C4-2B (cell line): ENCODE measurements around the gene NOTUM.

Experiments used
- H3K27ac ChIP-seq: fragments of 450-650 bp; 2 replicates; pipeline ENCODE4 v1.5.1; 2017
- ZFX ChIP-seq: fragments of 450-650 bp; IDR thresholded peaks from 2 replicates; pipeline ENCODE4 v1.6.1; 2017
- TF ChIP-seq, protein P1 (sequence below): fragments of 450-650 bp; conservative IDR thresholded peaks from 2 replicates; pipeline ENCODE4 v1.5.1; 2017; ENCODE audit warnings: mild to moderate bottlenecking

The NOTUM gene

DNA sequence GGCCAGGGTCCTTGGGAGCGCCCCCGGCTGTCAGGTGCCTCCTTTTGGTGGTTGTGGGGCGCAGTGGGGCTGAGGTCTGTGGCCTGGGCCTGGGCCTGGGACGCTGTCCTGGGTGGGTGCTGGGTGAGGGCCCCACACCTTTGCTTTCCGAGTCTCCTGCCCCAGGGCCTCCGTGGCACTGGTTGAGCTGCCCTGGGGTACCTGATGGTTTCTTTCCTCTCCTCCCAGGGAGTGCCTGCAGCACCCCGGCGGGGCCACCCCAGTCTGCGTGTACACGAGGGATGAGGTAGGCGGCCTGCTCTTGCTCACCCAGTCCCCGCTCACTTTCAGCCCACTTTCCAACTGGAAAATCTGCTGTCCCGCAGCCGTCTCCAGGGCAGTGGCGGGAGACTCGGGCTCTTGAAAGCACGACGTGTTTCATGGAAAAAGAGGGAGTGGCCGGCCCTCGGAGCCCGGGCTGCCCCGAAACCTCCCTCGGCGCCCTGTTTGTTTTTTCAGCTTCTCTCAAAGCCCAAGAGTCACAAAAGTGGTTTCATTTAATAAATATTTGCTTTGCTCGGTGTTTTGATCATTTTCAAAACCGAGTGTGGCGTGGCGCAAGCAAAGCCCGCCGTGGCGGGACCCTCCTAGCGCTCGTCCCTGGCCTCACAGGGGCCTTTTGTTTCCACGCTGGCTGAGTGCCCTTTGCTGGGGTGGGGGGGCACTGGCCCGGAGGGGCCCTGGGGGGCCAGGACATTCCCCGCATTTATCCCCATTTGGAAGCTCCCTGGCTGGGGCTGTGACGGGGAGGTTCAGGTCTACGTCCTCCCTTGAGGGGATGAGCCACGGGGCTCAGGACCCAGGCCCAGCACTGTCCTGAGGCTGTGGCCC, 33.8 kb upstream of the NOTUM start:
- H3K27ac ChIP-seq, result no peak overlapping the region
- TF ChIP-seq, protein P1, sequence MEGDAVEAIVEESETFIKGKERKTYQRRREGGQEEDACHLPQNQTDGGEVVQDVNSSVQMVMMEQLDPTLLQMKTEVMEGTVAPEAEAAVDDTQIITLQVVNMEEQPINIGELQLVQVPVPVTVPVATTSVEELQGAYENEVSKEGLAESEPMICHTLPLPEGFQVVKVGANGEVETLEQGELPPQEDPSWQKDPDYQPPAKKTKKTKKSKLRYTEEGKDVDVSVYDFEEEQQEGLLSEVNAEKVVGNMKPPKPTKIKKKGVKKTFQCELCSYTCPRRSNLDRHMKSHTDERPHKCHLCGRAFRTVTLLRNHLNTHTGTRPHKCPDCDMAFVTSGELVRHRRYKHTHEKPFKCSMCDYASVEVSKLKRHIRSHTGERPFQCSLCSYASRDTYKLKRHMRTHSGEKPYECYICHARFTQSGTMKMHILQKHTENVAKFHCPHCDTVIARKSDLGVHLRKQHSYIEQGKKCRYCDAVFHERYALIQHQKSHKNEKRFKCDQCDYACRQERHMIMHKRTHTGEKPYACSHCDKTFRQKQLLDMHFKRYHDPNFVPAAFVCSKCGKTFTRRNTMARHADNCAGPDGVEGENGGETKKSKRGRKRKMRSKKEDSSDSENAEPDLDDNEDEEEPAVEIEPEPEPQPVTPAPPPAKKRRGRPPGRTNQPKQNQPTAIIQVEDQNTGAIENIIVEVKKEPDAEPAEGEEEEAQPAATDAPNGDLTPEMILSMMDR, result no peak
- TF ChIP-seq ZFX, result no peak

DNA sequence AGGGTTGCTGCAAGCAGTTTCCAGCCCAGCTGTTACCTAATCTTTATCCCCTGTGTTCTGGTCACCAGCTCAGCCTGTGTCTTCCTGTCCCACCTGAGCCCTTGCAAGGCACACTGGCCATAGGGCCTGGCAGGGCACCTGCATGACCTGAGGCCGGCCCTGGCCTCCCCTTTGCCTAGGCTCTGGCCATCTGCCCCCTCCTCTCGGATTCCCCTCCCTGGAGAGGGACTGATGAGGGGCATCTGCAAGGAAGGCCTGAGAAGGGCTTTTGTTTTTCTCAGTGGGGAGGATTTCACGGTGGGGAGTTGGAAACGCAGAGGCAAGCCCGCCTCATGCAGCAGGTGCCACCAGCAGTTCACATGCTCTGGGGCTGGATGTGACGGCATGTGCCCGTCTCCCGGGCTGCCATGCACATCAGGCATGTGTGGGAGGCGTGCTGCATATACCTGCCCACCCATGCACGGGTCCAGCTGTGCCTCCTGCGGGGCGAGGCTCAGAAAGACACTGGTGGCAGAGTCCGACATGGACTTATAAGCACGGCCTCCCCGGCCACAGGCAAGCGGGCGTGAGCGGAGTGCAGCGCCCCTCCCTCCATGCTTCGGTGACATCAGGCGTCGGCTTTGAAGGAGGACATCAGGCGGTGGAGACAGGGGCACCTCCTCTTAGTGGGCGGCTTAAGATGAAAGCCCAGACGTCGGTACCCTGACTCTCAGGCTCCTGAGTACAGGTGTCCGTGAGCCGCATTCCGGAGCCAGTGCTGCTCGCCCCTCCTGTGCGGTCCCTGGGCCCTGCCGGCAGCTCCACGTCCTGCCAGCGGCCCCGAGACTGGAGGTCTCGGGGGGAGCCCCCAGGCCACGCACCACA, 33.0 kb upstream of the NOTUM start:
- no peak overlapping the region for H3K27ac ChIP-seq
- TF ChIP-seq, protein P1, result no peak
- TF ChIP-seq ZFX, result no peak

DNA sequence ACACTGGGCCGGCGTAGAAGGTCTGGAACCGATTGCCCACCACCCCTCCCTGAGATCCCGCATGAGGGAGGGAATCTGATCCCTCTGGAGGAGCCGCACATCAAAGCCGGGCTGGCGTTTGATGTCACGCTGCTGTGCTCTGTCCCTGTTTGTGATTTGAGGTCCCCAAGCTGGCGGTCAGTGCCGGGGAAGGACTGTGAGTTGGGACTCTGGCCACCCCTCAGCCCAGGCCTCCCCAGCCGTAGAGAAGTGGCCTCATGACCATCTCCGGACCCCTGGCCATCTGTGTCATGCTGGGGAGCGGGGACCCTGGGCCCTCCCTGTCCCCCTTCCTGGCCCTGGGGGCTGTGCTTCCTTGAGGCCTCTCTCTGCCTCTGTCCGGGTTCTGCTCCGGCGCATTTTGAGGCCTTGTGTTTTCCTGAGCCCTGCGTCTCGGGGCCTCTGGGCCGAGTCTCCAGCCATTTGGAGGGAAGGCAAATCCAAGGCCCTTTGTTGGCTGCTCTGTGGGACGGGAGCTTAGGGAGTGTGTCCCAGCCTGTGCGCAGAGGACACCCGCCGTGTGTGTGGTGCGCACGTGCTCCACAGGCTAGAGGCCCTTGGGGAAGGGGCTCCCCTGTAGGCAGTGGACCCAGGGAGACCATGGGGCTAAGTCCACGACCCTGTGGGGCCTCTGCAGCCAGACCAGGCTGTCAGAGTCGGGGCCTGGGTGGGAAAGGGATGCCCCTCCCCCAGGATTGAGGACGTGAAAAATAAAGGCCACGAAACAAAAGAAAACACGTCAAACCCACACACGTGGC, 31.5 kb upstream of the NOTUM start:
- peak overlapping the region; percentile 76 for H3K27ac ChIP-seq
- TF ChIP-seq ZFX, result no peak
- TF ChIP-seq, protein P1, result no peak

DNA sequence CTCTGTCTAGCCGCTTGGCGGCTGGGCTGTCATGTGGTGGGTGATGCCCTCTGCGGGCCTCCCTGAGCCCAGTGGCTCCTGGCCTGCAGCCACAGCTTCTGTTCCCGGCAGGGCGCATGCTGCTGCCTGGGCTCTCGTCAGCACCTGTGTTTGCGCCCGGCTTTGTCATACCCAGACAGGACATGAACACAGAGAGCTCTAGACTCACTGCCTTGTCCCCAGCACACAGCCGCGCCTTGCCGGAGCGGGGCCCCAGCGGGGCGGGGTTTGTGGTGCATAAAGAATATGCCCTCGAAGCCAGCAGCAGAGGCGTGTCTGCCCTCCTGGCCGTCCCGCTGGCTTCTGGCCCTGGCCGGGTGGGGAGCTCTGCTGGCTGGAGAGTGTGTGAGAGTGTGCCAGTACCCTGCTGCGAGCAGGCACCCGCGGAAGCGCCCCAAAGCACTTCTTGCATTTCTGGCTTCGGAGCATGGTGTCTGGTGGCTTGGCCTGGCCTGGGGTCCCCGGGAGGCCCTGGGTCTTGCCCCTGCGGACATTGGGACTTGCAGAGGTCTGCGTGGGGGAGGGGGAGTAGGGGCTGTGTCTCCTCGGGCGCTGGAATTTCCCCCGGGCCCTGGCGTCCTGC, 30.8 kb upstream of the NOTUM start:
- H3K27ac ChIP-seq, result peak overlapping the region; percentile 76
- TF ChIP-seq ZFX, result no peak
- TF ChIP-seq, protein P1, result no peak

DNA sequence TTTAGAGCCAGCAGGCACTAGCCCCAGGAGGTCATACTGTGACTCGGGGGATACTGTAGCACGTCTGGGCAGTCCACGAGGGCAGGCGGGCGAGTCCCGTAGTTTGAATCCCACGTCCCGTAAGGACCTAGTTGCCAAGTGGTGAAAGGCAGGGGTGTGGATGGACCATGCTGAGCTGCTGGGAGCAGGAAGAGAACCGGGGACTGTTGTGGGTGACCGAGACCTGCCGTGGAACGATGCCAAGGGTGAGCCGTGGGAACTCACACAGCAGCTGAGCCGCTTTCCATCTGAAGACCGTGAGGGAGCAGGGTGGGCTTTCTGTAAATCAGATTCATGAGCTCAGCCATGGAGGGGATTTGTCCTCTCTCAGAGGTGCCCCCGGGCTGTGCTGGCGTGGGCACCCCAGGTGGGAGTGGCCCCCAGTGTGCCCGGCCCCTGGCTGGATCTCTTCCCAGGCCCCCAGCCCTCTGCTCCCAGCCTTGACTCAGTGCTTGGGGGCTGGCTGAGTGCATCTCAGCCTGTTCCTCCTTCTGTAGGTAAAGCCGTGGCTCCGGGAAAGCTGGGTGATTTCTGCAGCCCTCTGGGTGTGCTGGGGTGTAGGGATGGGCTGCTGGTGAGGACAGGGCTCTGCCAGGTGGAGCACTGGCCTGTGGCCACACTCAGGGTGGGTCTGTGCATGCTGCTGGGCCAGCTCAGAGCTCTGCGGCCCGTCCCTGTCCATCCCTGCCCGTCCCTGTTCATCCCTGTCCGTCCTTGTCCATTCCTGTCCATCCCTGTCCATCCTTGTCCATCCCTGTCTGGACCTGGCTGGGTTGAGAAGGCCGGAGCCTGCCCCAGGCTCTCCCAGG, 30.1 kb upstream of the NOTUM start:
- TF ChIP-seq ZFX, result no peak
- H3K27ac ChIP-seq, result peak overlapping the region; percentile 76

DNA sequence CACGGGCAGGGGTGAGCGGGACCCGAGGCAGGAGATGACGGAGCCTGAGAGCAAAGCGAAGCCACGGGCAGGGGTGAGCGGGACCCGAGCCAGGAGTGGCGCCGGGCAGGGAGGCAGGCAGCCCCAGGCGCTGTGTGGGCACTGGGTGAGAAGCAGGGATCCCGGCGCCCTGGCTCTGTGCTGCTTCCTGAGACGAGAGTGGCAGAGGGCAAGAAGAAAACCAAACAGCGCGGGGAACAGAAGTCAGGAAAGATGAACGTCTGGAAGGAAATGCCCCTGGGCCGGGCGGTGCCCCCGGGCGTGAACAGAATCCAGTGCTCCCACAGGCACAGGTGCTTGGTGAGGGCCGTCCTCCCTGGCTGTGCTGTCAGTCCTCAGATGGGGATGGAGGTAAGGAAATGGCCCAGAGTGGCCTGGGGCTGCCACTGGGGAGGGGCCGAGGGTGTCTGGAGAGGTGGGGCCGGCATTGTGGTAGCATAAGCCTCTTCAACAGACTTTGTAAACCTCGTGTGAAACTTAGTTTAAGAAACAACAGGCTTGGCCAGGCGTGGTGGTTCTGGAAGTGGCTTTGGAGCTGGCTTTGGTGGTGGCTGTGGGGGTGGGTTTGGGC, 26.3 kb upstream of the NOTUM start:
- H3K27ac ChIP-seq, result no peak overlapping the region
- TF ChIP-seq, protein P1, result no peak
- TF ChIP-seq ZFX, result no peak
